HCT116 (cell line): ENCODE data around the gene SIGLEC7. TPM values are rescaled to one million over a fixed set of nuclear protein-coding genes. Genes with fewer than 3 reads are reported as not detected.

ENCODE experiments used
- ATAC-seq: fragments of 200-7000 bp; cut with Tn5 transposase; 2 replicates; pipeline ENCODE4 v1.9.1; 2020; ENCODE audit warnings: mild to moderate bottlenecking, moderate library complexity
- BruUV-seq: library from RNA; stranded (reverse); fragments of 400-500 nt; replicated peaks from 2 replicates; lab custom pipeline; 2021; lab: Mats Ljungman, UMichigan
- CTCF ChIA-PET: fragments of 300-600 bp; sonication (Branson Sonifier 250); formaldehyde crosslinking; loops from one replicate; lab custom pipeline; 2021; ENCODE audit warnings: antibody characterized with exemption; lab: Charles Lee
- POLR2A ChIA-PET: fragments of 300-600, 350-600 bp; sonication (Branson Sonifier 250); formaldehyde crosslinking; loops from one replicate; lab custom pipeline; 2021; ENCODE audit warnings: antibody characterized with exemption; lab: Charles Lee
- RAD21 ChIA-PET, 2 experiments: fragments of 300-600 bp; sonication (Branson Sonifier 250); formaldehyde crosslinking; loops; one replicate each; lab custom pipeline; 2023; ENCODE audit warnings: low total read pairs in 2 of 2; ENCODE audit not compliant: uncharacterized antibody in 2 of 2, unreplicated experiment in 2 of 2, low non-redundant PET in 1 of 2; lab: Charles Lee
- DNase-seq: peaks from one replicate; pipeline ENCODE4 v3.0.0-alpha.2; 2010; ENCODE audit warnings: low read depth, low spot score
- H2AFZ ChIP-seq: fragments of 200-600 bp; shearing (Covaris generic), sonication (generic); 2 replicates; pipeline ENCODE4 v1.6.1; 2017; ENCODE audit warnings: low read depth, mixed run types, mixed read lengths, antibody characterized with exemption, low read length; ENCODE audit not compliant: poor library complexity, severe bottlenecking
- H3K27ac ChIP-seq: 2 replicates; pipeline ENCODE4 v1.5.1; 2012; ENCODE audit warnings: low read depth, low read length
- H3K27me3 ChIP-seq: fragments of 200-600 bp; sonication (generic); 2 replicates; pipeline ENCODE4 v1.6.1; 2016; ENCODE audit warnings: mixed run types, low read length, mixed read lengths; ENCODE audit not compliant: insufficient read depth
- H3K36me3 ChIP-seq, 2 experiments: fragments of 200-500 bp in 1 of 2; fragments of 200-600 bp in 1 of 2; sonication (Bioruptor generic) in 1 of 2; sonication (generic) in 1 of 2; 2 replicates each; pipeline versions ENCODE4 v1.5.1 to v1.6.1; 2014 to 2016; ENCODE audit warnings: low read length in 2 of 2, inconsistent platforms in 1 of 2, mixed read lengths in 1 of 2, mixed run types in 1 of 2; ENCODE audit not compliant: insufficient read depth in 2 of 2, control insufficient read depth in 1 of 2
- H3K4me1 ChIP-seq, 2 experiments: fragments of 200-600 bp in 1 of 2; sonication (generic) in 1 of 2; 2 replicates each; pipeline versions ENCODE4 v1.5.1 to v1.6.1; 2012 to 2017; ENCODE audit warnings: low read length in 2 of 2, inconsistent platforms in 1 of 2, mild to moderate bottlenecking in 1 of 2, mixed read lengths in 1 of 2, mixed run types in 1 of 2, moderate library complexity in 1 of 2; ENCODE audit not compliant: insufficient read depth in 2 of 2, control insufficient read depth in 1 of 2
- H3K4me2 ChIP-seq: fragments of 200-600 bp; sonication (generic); 2 replicates; pipeline ENCODE4 v1.6.1; 2017; ENCODE audit warnings: mixed run types, low read length, mixed read lengths
- H3K4me3 ChIP-seq, 2 experiments: fragments of 200-600 bp in 1 of 2; sonication (generic) in 1 of 2; replicated peaks in 1 of 2; 2 replicates each; pipeline ENCODE4 v1.5.1; 2011 to 2016; ENCODE audit warnings: low read length in 2 of 2, control low read depth in 1 of 2, low read depth in 1 of 2, mild to moderate bottlenecking in 1 of 2, mixed read lengths in 1 of 2, mixed run types in 1 of 2
- H3K79me2 ChIP-seq: fragments of 200-600 bp; sonication (generic); 2 replicates; pipeline ENCODE4 v1.6.1; 2017; ENCODE audit warnings: mild to moderate bottlenecking, mixed run types, low read length, moderate library complexity, mixed read lengths; ENCODE audit not compliant: insufficient read depth
- H3K9ac ChIP-seq: fragments of 200-600 bp; sonication (generic); 2 replicates; pipeline ENCODE4 v1.6.1; 2016; ENCODE audit warnings: low read length, mixed read lengths
- H3K9me2 ChIP-seq: fragments of 200-600 bp; sonication (generic), shearing (Covaris generic); 2 replicates; pipeline ENCODE4 v1.6.1; 2017; ENCODE audit warnings: mixed run types, mild to moderate bottlenecking, moderate library complexity; ENCODE audit not compliant: insufficient read depth
- H3K9me3 ChIP-seq, 2 experiments: fragments of 200-500 bp in 1 of 2; fragments of 200-600 bp in 1 of 2; sonication (Bioruptor generic) in 1 of 2; sonication (generic) in 1 of 2; 2 replicates each; pipeline ENCODE4 v1.6.1; 2014 to 2017; ENCODE audit warnings: low read length in 2 of 2, mixed read lengths in 2 of 2, inconsistent platforms in 1 of 2, low read depth in 1 of 2, mild to moderate bottlenecking in 1 of 2, mixed run types in 1 of 2, moderate library complexity in 1 of 2; ENCODE audit not compliant: control insufficient read depth in 1 of 2, insufficient read depth in 1 of 2
- H4K20me1 ChIP-seq: fragments of 200-600 bp; sonication (generic), shearing (Covaris generic); 2 replicates; pipeline ENCODE4 v1.6.1; 2017; ENCODE audit warnings: mixed run types, mild to moderate bottlenecking, moderate library complexity; ENCODE audit not compliant: insufficient read depth
- CBX3 ChIP-seq: IDR thresholded peaks from 2 replicates; pipeline ENCODE4 v1.6.1; 2012; ENCODE audit warnings: low read depth
- EGR1 ChIP-seq: IDR thresholded peaks from 2 replicates; pipeline ENCODE4 v1.6.1; 2012; ENCODE audit warnings: low read depth
- ELF1 ChIP-seq: IDR thresholded peaks from 2 replicates; pipeline ENCODE4 v1.6.1; 2012; ENCODE audit warnings: low read depth, borderline replicate concordance
- EZH2 ChIP-seq: fragments of 200-600 bp; sonication (generic); IDR thresholded peaks from 2 replicates; pipeline ENCODE4 v1.6.1; 2017; ENCODE audit warnings: antibody characterized with exemption, mixed run types
- EZH2phosphoT487 ChIP-seq: fragments of 200-600 bp; IDR thresholded peaks from 2 replicates; pipeline ENCODE4 v1.6.1; 2018; ENCODE audit warnings: antibody characterized with exemption, borderline replicate concordance
- RAD21 ChIP-seq: IDR thresholded peaks from 2 replicates; pipeline ENCODE4 v1.6.1; 2012; ENCODE audit warnings: low read depth, mild to moderate bottlenecking
- SIN3A ChIP-seq: IDR thresholded peaks from 2 replicates; pipeline ENCODE4 v1.6.1; 2012; ENCODE audit warnings: low read depth
- SP1 ChIP-seq: IDR thresholded peaks from 2 replicates; pipeline ENCODE4 v1.6.1; 2012; ENCODE audit warnings: low read depth
- SRF ChIP-seq: IDR thresholded peaks from 2 replicates; pipeline ENCODE4 v1.6.1; 2012; ENCODE audit warnings: low read depth
- intact Hi-C: fragments of 100-400 bp; cut with micrococcal nuclease; formaldehyde crosslinking; loops from 2 replicates; pipeline ENCODE4 v1.10.0; 2022
- total RNA-seq: library from RNA; stranded (reverse); gene quantifications from one replicate; pipeline ENCODE4 v1.2.1, GENCODE V29; 2021; ENCODE audit not compliant: unreplicated experiment
- TF ChIP-seq, protein P1 (sequence below): IDR thresholded peaks from 2 replicates; pipeline ENCODE4 v1.6.1; 2012
- TF ChIP-seq, protein P2 (sequence below): IDR thresholded peaks from 2 replicates; pipeline ENCODE4 v1.6.1; 2012; ENCODE audit warnings: low read depth

Gene SIGLEC7
- total RNA-seq, 1 experiment from 2014 or later, result not detected

DNA sequence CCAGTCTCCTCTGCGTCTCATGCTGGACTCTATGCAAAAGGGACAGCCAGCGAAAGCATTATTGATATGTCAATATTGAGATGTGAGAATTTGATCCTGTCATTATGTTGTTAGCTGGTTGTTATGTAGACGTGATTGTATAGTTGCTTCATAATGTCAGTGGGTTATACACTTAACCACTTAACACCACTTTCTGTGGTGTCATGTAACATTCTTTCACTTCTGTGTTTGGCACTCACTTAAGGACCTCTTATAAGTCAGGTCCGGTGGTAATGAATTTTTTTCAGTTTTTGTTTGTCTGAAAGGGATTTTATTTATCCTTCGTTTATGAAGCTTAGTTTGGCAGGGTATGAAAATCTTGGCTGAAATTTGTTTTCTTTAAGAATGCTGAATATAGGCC lies 7.1 kb upstream of the SIGLEC7 start:
- no TSS peak for BruUV-seq
- Histone ChIP-seq H3K4me3 (no peak overlapping the region), H3K27ac (no peak overlapping the region), H3K9ac (no peak overlapping the region), H2AFZ (no peak overlapping the region), H4K20me1 (no peaks in the 10 kb centered on the region), H3K9me2 (no peaks in the 10 kb centered on the region), H3K4me1 (peaks cover 0 to 7% of the 10 kb centered on the region in 2 experiments; a peak in 1 of 4 replicates), H3K9me3 (no peaks in the 10 kb centered on the region), H3K36me3 (no peaks in the 10 kb centered on the region), H3K4me2 (no peak overlapping the region), H3K79me2 (no peaks in the 10 kb centered on the region), H3K27me3 (peaks cover 4% of the 10 kb centered on the region; the same call in 1 of the 2 replicates)
- POLR2A ChIA-PET, result no interaction called here
- TF ChIP-seq EZH2phosphoT487 (no peak), SIN3A (no peak), SRF (no peak), SP1 (no peak), RAD21 (no peak), ELF1 (no peak), EGR1 (no peak), CBX3 (no peak), EZH2 (no peak)
- TF ChIP-seq, protein P1, sequence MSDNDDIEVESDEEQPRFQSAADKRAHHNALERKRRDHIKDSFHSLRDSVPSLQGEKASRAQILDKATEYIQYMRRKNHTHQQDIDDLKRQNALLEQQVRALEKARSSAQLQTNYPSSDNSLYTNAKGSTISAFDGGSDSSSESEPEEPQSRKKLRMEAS, result no peak
- TF ChIP-seq, protein P2, sequence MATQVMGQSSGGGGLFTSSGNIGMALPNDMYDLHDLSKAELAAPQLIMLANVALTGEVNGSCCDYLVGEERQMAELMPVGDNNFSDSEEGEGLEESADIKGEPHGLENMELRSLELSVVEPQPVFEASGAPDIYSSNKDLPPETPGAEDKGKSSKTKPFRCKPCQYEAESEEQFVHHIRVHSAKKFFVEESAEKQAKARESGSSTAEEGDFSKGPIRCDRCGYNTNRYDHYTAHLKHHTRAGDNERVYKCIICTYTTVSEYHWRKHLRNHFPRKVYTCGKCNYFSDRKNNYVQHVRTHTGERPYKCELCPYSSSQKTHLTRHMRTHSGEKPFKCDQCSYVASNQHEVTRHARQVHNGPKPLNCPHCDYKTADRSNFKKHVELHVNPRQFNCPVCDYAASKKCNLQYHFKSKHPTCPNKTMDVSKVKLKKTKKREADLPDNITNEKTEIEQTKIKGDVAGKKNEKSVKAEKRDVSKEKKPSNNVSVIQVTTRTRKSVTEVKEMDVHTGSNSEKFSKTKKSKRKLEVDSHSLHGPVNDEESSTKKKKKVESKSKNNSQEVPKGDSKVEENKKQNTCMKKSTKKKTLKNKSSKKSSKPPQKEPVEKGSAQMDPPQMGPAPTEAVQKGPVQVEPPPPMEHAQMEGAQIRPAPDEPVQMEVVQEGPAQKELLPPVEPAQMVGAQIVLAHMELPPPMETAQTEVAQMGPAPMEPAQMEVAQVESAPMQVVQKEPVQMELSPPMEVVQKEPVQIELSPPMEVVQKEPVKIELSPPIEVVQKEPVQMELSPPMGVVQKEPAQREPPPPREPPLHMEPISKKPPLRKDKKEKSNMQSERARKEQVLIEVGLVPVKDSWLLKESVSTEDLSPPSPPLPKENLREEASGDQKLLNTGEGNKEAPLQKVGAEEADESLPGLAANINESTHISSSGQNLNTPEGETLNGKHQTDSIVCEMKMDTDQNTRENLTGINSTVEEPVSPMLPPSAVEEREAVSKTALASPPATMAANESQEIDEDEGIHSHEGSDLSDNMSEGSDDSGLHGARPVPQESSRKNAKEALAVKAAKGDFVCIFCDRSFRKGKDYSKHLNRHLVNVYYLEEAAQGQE, result no peak
- RAD21 ChIA-PET, result no interaction called here
- CTCF ChIA-PET, result no interaction called here
- intact Hi-C loops, result no loop called here
- no peak for ATAC-seq
- DNase-seq, result no peak
